GM18526 (cell line): ENCODE measurements around the gene RNF149.

ENCODE experiments used
- POLR2A ChIP-seq: IDR thresholded peaks from 3 replicates; pipeline ENCODE4 v1.6.1; 2011; ENCODE audit not compliant: insufficient read length; ENCODE audit errors: extremely low read depth

RNF149 gene

GRCh38 chr2:101253013-101253702 is 55.3 kb downstream of the RNF149 start:
- peak; percentile 2 for TF ChIP-seq POLR2A

- peak; percentile 93 for TF ChIP-seq POLR2A
Measured at GRCh38 chr2:101252408-101253012, 56.0 kb downstream of the RNF149 start, which contains the start of gene CNOT11. Gene CNOT11, plus strand, starts transcription at chr2:101252886. Its CDS starts 79 bp downstream, at chr2:101252965.

GRCh38 chr2:101251844-101252407 is 56.6 kb downstream of the RNF149 start:
- no peak for TF ChIP-seq POLR2A

GRCh38 chr2:101249826-101250225 is 58.7 kb downstream of the RNF149 start:
- TF ChIP-seq POLR2A = no peak

- no peak for TF ChIP-seq POLR2A
Measured at GRCh38 chr2:101241158-101241557, 67.3 kb downstream of the RNF149 start.

- no peak for TF ChIP-seq POLR2A
Measured at GRCh38 chr2:101238930-101239759, 69.4 kb downstream of the RNF149 start.

GRCh38 chr2:101234169-101234938 is 74.1 kb downstream of the RNF149 start:
- no peak for TF ChIP-seq POLR2A

- no peak for TF ChIP-seq POLR2A
Measured at GRCh38 chr2:101232770-101233169, 75.7 kb downstream of the RNF149 start.

GRCh38 chr2:101231937-101232730 is 76.4 kb downstream of the RNF149 start:
- no peak for TF ChIP-seq POLR2A

- TF ChIP-seq POLR2A = no peak
Measured at GRCh38 chr2:101231240-101231639, 77.3 kb downstream of the RNF149 start.

- TF ChIP-seq POLR2A = no peak
Measured at GRCh38 chr2:101230541-101231001, 77.9 kb downstream of the RNF149 start.
